ENCODE measurements around the gene PRRT2.
A peak's percentile ranks its signal among the peaks of the same experiment; 100 is the strongest.
"Not testable (repeated sequence)": the region's sequence is repeated elsewhere in the genome, so short reads cannot be mapped to it uniquely, and the experiment has no call there.

PRRT2 gene

DNA sequence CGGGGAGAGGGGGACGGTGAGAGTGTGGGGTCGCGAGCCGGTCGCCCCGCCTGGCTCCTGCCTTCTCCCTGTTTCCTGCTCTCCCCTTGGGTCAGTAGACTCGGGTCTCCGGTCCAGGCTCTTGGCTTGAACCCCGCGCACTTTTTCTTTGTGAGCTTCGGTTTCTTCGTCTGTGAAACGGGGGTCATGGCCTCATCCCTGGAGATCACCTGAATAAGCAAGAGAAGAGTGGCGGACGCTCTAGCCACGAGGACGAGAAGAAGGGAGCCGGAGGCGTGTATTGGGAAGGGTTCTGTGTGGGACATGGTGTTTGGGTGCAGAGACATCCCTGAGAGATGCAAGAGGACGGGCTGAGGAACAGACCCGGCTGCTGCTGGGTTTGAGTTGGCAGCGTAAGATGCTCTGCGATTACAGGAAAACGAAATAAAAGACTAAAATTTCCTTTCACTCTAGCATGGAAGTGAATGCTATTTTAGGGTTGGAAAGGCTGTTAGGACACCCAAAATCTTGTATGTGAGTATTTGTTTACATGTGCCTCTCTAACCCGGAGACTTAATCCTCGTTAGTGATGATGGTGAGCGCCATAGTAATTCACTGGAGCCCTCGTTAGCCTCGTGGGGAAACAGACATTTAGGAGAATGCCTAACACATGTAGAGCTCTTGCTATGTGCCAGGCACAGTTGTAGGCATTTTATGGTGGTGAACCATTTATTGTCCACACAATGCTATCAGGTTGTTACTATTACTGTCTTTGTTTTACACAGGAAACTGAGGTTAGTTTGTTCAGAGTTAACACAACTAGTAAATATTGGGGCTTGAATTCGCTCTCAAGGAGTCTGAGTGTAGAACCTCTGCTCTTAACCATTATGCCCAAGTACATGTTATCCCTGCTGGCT, 20.8 kb upstream of the PRRT2 start:
- DNase-seq (ENCODE audit: low spot score): no peak

DNA sequence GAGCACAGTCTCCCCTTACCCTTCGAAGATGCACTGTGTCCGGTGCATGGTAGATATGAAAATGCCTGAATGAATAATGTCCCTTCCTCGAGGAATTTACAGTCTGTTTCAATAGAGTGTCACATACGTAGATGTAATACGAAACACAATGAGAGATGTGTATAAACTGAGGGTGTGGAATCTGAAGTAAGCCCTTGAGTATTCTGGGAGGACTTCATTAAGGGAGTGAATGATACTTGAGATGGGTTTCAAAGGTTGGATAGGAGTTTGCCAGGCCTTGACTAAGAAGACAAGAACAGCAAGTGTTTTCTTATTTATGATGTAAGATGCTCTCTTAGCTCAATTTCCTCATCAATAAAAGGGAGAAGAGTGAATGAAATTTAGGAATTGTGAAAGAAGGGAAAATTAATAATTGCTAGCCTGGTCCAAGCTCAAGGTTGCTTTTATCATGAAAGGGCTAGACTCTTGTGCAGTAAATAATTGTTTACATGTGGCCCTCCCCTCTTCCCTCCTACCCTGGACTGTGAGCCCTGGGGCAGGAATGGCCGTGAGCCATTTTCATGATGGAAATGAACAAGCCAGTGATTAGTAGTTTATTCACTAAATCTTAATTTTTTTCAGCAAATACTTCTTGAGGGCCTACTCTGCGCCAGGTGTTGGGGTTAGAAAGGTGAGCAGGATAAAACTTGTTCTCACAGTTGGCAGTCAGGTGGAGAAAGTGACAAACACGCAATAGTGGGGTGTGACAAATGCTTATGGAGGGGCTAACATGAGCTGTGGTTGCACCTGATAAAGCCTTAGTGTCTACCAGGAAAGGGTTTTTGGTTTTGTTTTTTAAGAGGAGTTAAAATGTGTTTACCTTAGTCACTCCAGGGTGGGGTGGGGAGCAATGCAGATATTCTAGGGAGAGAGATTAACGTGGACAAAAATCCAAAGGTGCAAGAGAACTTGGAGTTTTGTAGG, 19.9 kb upstream of the PRRT2 start:
- no peak for DNase-seq (ENCODE audit: low spot score)

GRCh38 chr16:29793153-29793552, 18.8 kb upstream of the PRRT2 start:
- DNase-seq (ENCODE audit: low spot score): not testable (repeated sequence)

- DNase-seq (ENCODE audit: low spot score): no peak
Observed at GRCh38 chr16:29794231-29794710, 17.7 kb upstream of the PRRT2 start.

DNA sequence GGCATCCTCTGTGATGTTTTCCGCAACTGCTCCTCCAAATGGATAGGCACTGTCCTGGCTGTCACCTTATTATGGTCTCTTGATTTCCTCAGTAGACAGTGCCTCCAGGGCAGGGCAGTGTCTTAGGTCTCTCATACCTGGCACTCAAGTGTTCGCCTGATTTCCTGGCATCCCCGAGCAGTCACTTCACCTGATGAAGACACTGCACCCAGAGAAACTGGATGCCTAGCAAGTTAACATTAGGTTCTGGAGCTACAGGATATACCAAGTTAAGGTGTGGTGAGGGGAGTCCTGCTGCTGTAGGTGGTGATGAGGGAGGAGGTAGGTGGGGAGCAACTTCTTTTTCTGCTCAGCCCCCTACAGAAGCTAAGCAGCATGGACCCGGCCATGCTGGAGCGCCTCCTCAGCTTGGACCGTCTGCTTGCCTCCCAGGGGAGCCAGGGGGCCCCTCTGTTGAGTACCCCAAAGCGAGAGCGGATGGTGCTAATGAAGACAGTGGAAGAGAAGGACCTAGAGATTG, 9.5 kb upstream of the PRRT2 start:
- no peak for DNase-seq (ENCODE audit: low spot score)

- DNase-seq (ENCODE audit: low spot score): no peak
Observed at GRCh38 chr16:29804020-29804419, 8.0 kb upstream of the PRRT2 start.

GRCh38 chr16:29804455-29805231, 7.3 kb upstream of the PRRT2 start:
- no peak for DNase-seq (ENCODE audit: low spot score)

DNA sequence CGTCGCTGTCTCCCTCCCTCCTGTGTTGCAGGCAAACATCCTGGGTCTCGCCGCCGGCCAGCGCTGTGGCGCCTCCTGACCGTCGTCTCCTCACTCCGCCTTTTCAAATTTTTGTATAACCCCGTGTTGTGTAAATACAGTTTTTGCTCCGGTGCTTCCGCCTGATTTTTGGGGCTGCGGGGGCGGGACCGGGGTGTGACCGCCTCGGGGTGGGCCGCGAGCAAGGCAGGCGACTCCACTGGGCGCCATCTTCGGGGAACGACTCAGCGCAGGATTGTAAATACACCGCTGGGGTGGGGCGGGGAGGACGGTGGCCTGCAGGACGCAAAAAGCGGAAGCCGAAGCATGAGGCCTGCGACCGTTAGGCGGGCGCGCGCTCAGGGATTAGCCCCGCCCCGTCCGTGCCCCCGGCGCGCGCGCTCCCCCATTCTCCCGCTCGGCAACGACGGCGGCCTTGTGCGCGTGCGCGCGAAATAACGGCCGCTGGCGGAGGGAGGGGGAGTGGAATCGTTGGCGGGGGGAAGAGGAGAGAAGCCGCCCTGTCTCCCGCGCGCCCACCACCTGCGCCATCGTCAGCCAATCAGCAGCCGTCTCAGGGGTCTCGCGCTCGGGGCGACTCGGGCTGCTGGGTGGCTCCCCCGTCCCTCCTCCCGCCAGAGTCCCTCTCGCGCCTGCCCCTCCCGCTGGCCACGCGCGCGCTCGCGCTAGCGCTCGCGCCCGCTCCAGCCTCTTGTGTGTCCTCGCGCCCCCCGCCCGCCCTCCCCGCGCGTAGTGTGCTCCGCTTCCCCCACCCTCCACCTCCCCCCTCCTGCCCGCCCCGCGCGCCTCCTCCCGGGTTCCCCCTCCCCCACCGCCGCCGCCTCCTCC, 6.5 kb upstream of the PRRT2 start:
- peak; percentile 95 for DNase-seq (ENCODE audit: low spot score)

DNA sequence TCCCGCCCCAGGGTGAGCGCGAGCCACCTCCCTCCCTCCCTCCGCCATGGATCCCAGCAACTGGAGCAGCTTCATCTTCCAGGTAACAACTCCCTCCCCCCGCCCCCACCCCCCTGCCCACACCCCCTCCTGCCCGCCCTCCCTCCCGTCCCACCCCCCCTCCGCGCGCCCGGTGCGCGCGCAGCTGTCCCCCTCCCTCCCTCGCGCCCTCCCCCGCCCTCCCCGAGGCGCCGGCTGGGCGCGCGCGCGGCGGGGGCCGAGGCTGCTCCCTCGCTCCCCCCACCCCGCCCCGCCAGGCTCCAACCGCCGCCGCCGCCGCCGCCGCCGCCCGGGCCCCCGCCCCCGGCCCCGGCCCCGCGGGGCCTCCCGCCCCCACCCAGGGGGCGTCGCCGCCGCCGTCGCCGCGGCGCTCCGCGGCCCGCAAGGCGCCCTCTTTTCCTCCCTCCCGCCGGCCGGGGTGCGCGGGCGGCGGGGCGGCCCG, 5.9 kb upstream of the PRRT2 start, which contains the start of gene MAZ:
TSS of gene MAZ (plus strand) at position 431 of the 481 bp plus-strand sequence. CDS start 173 bp downstream, outside the sequence.
- DNase-seq (ENCODE audit: low spot score): peak; percentile 93

DNA sequence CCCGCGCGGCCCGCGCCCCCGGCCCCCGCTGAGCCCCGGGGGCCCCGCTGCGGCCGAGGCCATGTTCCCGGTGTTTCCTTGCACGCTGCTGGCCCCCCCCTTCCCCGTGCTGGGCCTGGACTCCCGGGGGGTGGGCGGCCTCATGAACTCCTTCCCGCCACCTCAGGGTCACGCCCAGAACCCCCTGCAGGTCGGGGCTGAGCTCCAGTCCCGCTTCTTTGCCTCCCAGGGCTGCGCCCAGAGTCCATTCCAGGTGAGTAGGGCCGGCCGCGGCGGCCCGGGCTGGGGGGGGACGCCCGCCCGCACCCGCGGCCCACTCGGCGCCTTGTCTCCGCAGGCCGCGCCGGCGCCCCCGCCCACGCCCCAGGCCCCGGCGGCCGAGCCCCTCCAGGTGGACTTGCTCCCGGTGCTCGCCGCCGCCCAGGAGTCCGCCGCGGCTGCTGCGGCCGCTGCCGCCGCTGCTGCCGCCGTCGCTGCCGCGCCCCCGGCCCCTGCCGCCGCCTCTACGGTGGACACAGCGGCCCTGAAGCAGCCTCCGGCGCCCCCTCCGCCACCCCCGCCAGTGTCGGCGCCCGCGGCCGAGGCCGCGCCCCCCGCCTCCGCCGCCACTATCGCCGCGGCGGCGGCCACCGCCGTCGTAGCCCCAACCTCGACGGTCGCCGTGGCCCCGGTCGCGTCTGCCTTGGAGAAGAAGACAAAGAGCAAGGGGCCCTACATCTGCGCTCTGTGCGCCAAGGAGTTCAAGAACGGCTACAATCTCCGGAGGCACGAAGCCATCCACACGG, 5.2 kb upstream of the PRRT2 start:
- no peak for DNase-seq (ENCODE audit: low spot score)

GRCh38 chr16:29807426-29808218, 4.4 kb upstream of the PRRT2 start:
- DNase-seq (ENCODE audit: low spot score): peak; percentile 72

GRCh38 chr16:29808219-29808900, 3.6 kb upstream of the PRRT2 start:
- no peak for DNase-seq (ENCODE audit: low spot score)

DNA sequence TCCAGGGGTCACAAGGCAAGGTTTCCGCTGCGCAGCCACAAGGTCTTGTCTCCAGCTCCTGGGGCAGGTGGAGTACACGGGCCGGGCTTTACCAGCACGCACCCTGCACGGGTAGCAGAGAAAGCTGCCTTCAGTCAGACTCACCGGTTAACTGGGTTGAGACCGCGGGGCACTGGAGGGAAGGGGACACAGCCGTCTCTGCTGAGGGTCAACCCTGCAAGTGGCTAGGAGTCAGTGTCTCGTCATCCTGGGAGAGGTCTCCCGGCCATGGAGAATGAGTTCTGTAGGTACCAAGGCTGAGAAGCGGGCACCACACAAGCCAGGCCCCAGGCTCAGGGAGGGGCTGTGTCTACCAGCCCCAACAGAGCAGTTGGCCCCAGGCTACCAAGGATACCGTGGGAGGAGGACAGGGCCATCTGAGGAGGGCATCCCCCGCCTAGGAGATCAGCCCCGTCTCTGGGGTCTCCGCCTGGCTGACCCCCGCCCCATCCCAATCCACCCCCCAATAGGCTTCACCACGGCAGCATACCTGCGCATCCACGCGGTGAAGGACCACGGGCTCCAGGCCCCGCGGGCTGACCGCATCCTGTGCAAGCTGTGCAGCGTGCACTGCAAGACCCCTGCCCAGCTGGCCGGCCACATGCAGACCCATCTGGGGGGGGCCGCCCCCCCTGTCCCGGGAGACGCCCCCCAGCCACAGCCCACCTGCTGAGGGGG, 2.8 kb upstream of the PRRT2 start:
- DNase-seq (ENCODE audit: low spot score): no peak

GRCh38 chr16:29809850-29810698, 1.9 kb upstream of the PRRT2 start:
- DNase-seq (ENCODE audit: low spot score): no peak

GRCh38 chr16:29810699-29811169, 1.3 kb upstream of the PRRT2 start:
- no peak for DNase-seq (ENCODE audit: low spot score)

DNA sequence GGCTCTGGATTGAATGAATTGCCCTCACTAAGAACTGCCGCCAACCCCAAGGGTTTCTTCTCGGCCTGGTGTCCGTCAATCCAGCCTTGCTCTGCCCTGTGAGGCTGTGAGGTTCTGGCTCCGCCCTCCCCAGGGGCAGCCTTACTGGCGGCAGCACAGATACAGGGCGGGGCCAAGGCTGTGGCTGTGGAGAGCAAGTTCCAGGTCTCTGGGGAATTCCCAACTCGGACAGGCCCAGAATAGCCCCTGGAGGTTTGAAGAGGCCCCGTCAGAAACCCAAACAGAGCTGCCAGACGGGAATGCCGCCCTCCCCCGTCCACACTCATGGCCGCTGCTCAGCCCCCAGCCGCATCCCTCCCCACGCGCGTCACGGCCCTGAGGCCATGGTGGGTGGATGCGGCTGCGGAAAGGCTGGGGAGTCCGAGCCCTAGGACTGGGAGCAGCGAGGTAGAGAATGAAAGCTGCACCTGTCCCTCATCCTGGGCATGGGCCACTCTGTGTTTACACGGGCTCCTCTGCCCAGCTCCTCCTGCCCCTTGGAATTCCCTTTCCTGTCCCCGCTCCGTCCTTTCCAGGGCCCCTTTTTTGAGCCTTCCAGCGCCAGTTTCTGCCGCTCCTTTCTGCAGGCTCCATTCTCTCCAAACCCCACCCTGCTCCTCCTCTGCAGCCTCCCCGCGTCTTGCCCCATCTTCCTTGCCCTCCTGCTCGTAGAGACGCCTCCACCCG, 660 bp upstream of the PRRT2 start:
- peak; percentile 87 for DNase-seq (ENCODE audit: low spot score)

All from AG20443 (cell line).